WTC11 (cell line): ENCODE data around the gene SPTY2D1. TPM values are rescaled to one million over a fixed set of nuclear protein-coding genes. Genes with fewer than 3 reads are reported as not detected.

Experiments used
- CBFB ChIP-seq: sonication (generic); formaldehyde crosslinking; IDR thresholded peaks from 2 replicates; pipeline ENCODE4 v1.8.1; 2022; ENCODE audit warnings: mild to moderate bottlenecking, low read depth, missing genetic modification reagents
- CTCF ChIP-seq: fragments of 200-600 bp; IDR thresholded peaks from 2 replicates; pipeline ENCODE4 v1.8.0; 2022; ENCODE audit warnings: antibody characterized with exemption
- HMGA2 ChIP-seq: fragments of 250-450 bp; sonication (Bioruptor Pico); IDR thresholded peaks from 2 replicates; pipeline ENCODE4 v1.4.0; 2021; ENCODE audit warnings: mild to moderate bottlenecking, moderate library complexity
- NFATC4 ChIP-seq: fragments of 250-450 bp; sonication (Bioruptor Pico); IDR thresholded peaks from 2 replicates; pipeline ENCODE4 v1.9.0; 2021; ENCODE audit warnings: mild to moderate bottlenecking
- NR3C1 ChIP-seq: sonication (generic); formaldehyde crosslinking; conservative IDR thresholded peaks from 2 replicates; pipeline ENCODE4 v1.8.1; 2023; ENCODE audit warnings: low read depth, mild to moderate bottlenecking, missing genetic modification reagents
- ZBTB21 ChIP-seq: sonication (generic); formaldehyde crosslinking; IDR thresholded peaks from 2 replicates; pipeline ENCODE4 v1.8.1; 2023; ENCODE audit warnings: mild to moderate bottlenecking, missing genetic modification reagents, borderline replicate concordance
- ZNF281 ChIP-seq: sonication (generic); formaldehyde crosslinking; IDR thresholded peaks from 2 replicates; pipeline ENCODE4 v1.8.0; 2023; ENCODE audit warnings: mild to moderate bottlenecking, missing genetic modification reagents
- ZNF512 ChIP-seq: sonication (generic); formaldehyde crosslinking; IDR thresholded peaks from 2 replicates; pipeline ENCODE4 v1.8.1; 2022; ENCODE audit warnings: missing genetic modification reagents, borderline replicate concordance
- total RNA-seq: library from RNA; stranded (reverse); gene quantifications from 3 replicates; pipeline ENCODE4 v1.2.3, GENCODE V29; 2021

SPTY2D1 gene
- total RNA-seq, 1 experiment from 2014 or later = 14.3 TPM

GRCh38 chr11:18563090-18563730 lies 70.9 kb downstream of the SPTY2D1 start (continued):
- no peak for TF ChIP-seq ZNF281 (CRISPR knock-in tag)
- TF ChIP-seq NFATC4 (CRISPR knock-in tag) = no peak
- no peak for TF ChIP-seq ZNF512 (CRISPR knock-in tag)
- TF ChIP-seq CTCF = no peak
- no peak for TF ChIP-seq ZBTB21
- no peak for TF ChIP-seq HMGA2 (CRISPR knock-in tag)
- no peak for TF ChIP-seq NR3C1 (CRISPR knock-in tag)
- no peak for TF ChIP-seq CBFB (CRISPR knock-in tag)

Other genes with a start within 250 kb of the SPTY2D1 start
- 644 to 1,009 TPM (median 1,007 TPM) in 3 replicates for gene LDHA, start 239.8 kb downstream of the SPTY2D1 start, total RNA-seq
- gene LDHC, start 222.0 kb downstream of the SPTY2D1 start, total RNA-seq = 0.27 TPM in 1 of 3 replicates, not detected in the others
- not detected in 3 replicates for gene LDHAL6A, start 178.5 kb downstream of the SPTY2D1 start, total RNA-seq
- 41.7 to 42.6 TPM (median 42.3 TPM) in 3 replicates for gene TSG101, start 107.4 kb downstream of the SPTY2D1 start, total RNA-seq
- gene UEVLD, start 45.6 kb downstream of the SPTY2D1 start, total RNA-seq = 6.7 to 8.6 TPM (median 7.5 TPM) in 3 replicates
- gene MISFA, start 34.6 kb downstream of the SPTY2D1 start, total RNA-seq = 2.3 to 3.2 TPM (median 3.2 TPM) in 3 replicates
- gene TMEM86A, start 64.4 kb upstream of the SPTY2D1 start, total RNA-seq = 1.3 to 1.7 TPM (median 1.6 TPM) in 3 replicates
- 0.32 to 0.64 TPM (median 0.52 TPM) in 3 replicates for gene IGSF22, start 91.8 kb upstream of the SPTY2D1 start, total RNA-seq
- gene PTPN5, start 157.5 kb upstream of the SPTY2D1 start, total RNA-seq = 4.5 to 7.4 TPM (median 6.7 TPM) in 3 replicates